Measurements from ENCODE around the gene TLR3.

- TF ChIP-seq CTCF (IDR thresholded peaks at IDR 0.05) = no peak
- TF ChIP-seq POLR2A (IDR thresholded peaks at IDR 0.05) = no peak
- no peak for TF ChIP-seq POLR2AphosphoS5 (IDR thresholded peaks at IDR 0.05)
- TF ChIP-seq EP300 (IDR thresholded peaks at IDR 0.05) = no peak
Observed at GRCh38 chr4:186116697-186117096, 47.7 kb downstream of the TLR3 start.

All from sigmoid colon (tissue), 4 donors.